Mesenchymal stem cell (in vitro differentiated cells and primary cell): ENCODE results near the gene PASD1.

Experiments
- DNase-seq: peaks from one replicate; pipeline ENCODE4 v3.0.0-alpha.2; 2013
- H2AFZ ChIP-seq: one replicate; pipeline ENCODE4 v1.6.1; 2013; ENCODE audit warnings: low read depth, mild to moderate bottlenecking, control low read depth, inconsistent platforms, low read length, moderate library complexity
- H2AK5ac ChIP-seq: 2 replicates; pipeline ENCODE4 v1.6.1; 2013; ENCODE audit warnings: low read length, moderate library complexity, mild to moderate bottlenecking, inconsistent platforms; ENCODE audit not compliant: severe bottlenecking
- H2BK120ac ChIP-seq: one replicate; pipeline ENCODE4 v1.6.1; 2013; ENCODE audit warnings: low read depth, mild to moderate bottlenecking, inconsistent platforms, low read length, moderate library complexity
- H2BK12ac ChIP-seq, 2 experiments: one replicate each; pipeline ENCODE4 v1.6.1; 2013; ENCODE audit warnings: inconsistent platforms in 2 of 2, low read length in 2 of 2, mild to moderate bottlenecking in 2 of 2, moderate library complexity in 2 of 2, control low read depth in 1 of 2
- H2BK15ac ChIP-seq: one replicate; pipeline ENCODE4 v1.6.1; 2013; ENCODE audit warnings: mild to moderate bottlenecking, low read depth, inconsistent platforms; ENCODE audit not compliant: poor library complexity, severe bottlenecking
- H2BK5ac ChIP-seq: 2 replicates; pipeline ENCODE4 v1.6.1; 2013; ENCODE audit warnings: low read depth, mild to moderate bottlenecking, low read length, control low read depth, inconsistent platforms; ENCODE audit not compliant: poor library complexity, severe bottlenecking
- H3K14ac ChIP-seq, 2 experiments: one replicate each; pipeline ENCODE4 v1.6.1; 2013; ENCODE audit warnings: inconsistent platforms in 2 of 2, low read length in 2 of 2, control low read depth in 1 of 2, mild to moderate bottlenecking in 1 of 2, moderate library complexity in 1 of 2
- H3K18ac ChIP-seq, 2 experiments: one replicate each; pipeline ENCODE4 v1.6.1; 2013; ENCODE audit warnings: inconsistent platforms in 2 of 2, low read length in 2 of 2, control low read depth in 1 of 2, low read depth in 1 of 2, mild to moderate bottlenecking in 1 of 2
- H3K23ac ChIP-seq, 2 experiments: one replicate each; pipeline ENCODE4 v1.6.1; 2013; ENCODE audit warnings: inconsistent platforms in 2 of 2, low read length in 2 of 2, mild to moderate bottlenecking in 2 of 2, moderate library complexity in 2 of 2, control low read depth in 1 of 2
- H3K27ac ChIP-seq: 2 replicates; pipeline ENCODE4 v1.5.1; 2013; ENCODE audit warnings: mild to moderate bottlenecking, moderate library complexity, low read length, control low read depth, inconsistent platforms; ENCODE audit not compliant: poor library complexity, severe bottlenecking
- H3K27me3 ChIP-seq, 2 experiments: 2 replicates each; pipeline versions ENCODE4 v1.6.1 to v1.7.0; 2013; ENCODE audit warnings: low read length in 2 of 2, mild to moderate bottlenecking in 2 of 2, moderate library complexity in 2 of 2, control low read depth in 1 of 2, inconsistent platforms in 1 of 2; ENCODE audit not compliant: control insufficient read depth in 1 of 2, insufficient read depth in 1 of 2
- H3K36me3 ChIP-seq, 2 experiments: 2 replicates each; pipeline versions ENCODE4 v1.6.1 to v1.7.0; 2013; ENCODE audit warnings: low read length in 2 of 2, control low read depth in 1 of 2, inconsistent platforms in 1 of 2, low read depth in 1 of 2, mild to moderate bottlenecking in 1 of 2; ENCODE audit not compliant: insufficient read depth in 2 of 2, control insufficient read depth in 1 of 2
- H3K4ac ChIP-seq, 2 experiments: one replicate each; pipeline ENCODE4 v1.6.1; 2013; ENCODE audit warnings: inconsistent platforms in 2 of 2, low read length in 2 of 2, mild to moderate bottlenecking in 2 of 2, moderate library complexity in 2 of 2, control low read depth in 1 of 2, low read depth in 1 of 2
- H3K4me1 ChIP-seq: 2 replicates; pipeline ENCODE4 v1.6.1; 2013; ENCODE audit warnings: low read depth, low read length, control low read depth; ENCODE audit not compliant: control insufficient read depth, insufficient read depth
- H3K4me2 ChIP-seq: 2 replicates; pipeline ENCODE4 v1.6.1; 2013; ENCODE audit warnings: low read length, mild to moderate bottlenecking, inconsistent platforms; ENCODE audit not compliant: poor library complexity, severe bottlenecking
- H3K4me3 ChIP-seq, 2 experiments: 2 replicates each; pipeline versions ENCODE4 v1.5.1 to v1.7.0; 2013; ENCODE audit warnings: low read length in 2 of 2, mild to moderate bottlenecking in 2 of 2, control low read depth in 1 of 2, low read depth in 1 of 2; ENCODE audit not compliant: insufficient read depth in 1 of 2
- H3K79me1 ChIP-seq: replicated peaks from 2 replicates; pipeline ENCODE4 v1.6.1; 2013; ENCODE audit warnings: mild to moderate bottlenecking, control low read depth, low read length, inconsistent platforms; ENCODE audit not compliant: poor library complexity, severe bottlenecking
- H3K9ac ChIP-seq: 2 replicates; pipeline ENCODE4 v1.7.0; 2013; ENCODE audit warnings: mild to moderate bottlenecking, low read length, moderate library complexity
- H3K9me3 ChIP-seq: 2 replicates; pipeline ENCODE4 v1.7.0; 2013; ENCODE audit warnings: mild to moderate bottlenecking, low read length; ENCODE audit not compliant: control insufficient read depth
- H4K8ac ChIP-seq: one replicate; pipeline ENCODE4 v1.6.1; 2013; ENCODE audit warnings: inconsistent platforms, mild to moderate bottlenecking, low read length, moderate library complexity
- H4K91ac ChIP-seq: one replicate; pipeline ENCODE4 v1.6.1; 2013; ENCODE audit warnings: mild to moderate bottlenecking, low read length, inconsistent platforms
- WGBS: methylation state at CpG from one replicate; pipeline ENCODE4 v1.1.7; 2013; ENCODE audit warnings: mixed read lengths; 5-methylcytosine and 5-hydroxymethylcytosine counted together

Gene PASD1

DNA sequence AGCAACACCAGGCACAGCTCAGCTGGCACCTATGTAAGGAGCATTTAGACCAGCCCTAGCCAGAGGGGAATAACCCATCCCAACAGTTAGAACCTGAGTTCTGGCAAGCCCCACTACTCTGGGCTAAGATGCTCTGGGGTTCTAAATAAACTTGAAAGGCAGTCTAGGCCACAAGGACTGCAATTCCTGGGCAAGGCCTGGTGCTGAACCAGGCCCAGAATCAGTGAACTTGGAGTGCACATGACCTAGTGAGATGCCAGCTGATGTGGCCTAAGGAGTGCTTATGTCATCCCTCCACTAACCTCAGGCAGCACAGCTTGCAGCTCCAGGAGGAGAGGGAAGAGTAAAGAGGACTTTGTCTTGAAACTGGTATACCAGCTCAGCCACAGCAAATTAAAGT is 124.2 kb downstream of the PASD1 start:
- Histone ChIP-seq H3K4me2 (no peak overlapping the region), H3K4me3 (no peak overlapping the region), H3K27me3 (peaks cover 0 to 36% of the 10 kb centered on the region in 2 experiments), H3K36me3 (no peaks in the 10 kb centered on the region), H3K27ac (no peak overlapping the region), H3K9ac (no peak overlapping the region), H3K14ac (no peak overlapping the region), H3K18ac (no peak overlapping the region), H3K79me1 (no peaks in the 10 kb centered on the region), H2BK120ac (no peak overlapping the region), H2BK5ac (no peak overlapping the region), H4K91ac (no peak overlapping the region), H2BK15ac (no peak overlapping the region), H3K4me1 (no peaks in the 10 kb centered on the region), H2BK12ac (no peak overlapping the region), H4K8ac (no peak overlapping the region), H2AFZ (no peak overlapping the region), H2AK5ac (no peak overlapping the region), H3K23ac (no peak overlapping the region), H3K4ac (no peak overlapping the region), H3K9me3 (no peaks in the 10 kb centered on the region)
- no peak for DNase-seq

- Histone ChIP-seq H2AFZ (no peak overlapping the region), H3K27ac (no peak overlapping the region), H2BK5ac (no peak overlapping the region), H3K27me3 (peaks cover 0 to 36% of the 10 kb centered on the region in 2 experiments), H3K36me3 (no peaks in the 10 kb centered on the region), H3K23ac (no peak overlapping the region), H3K9me3 (no peaks in the 10 kb centered on the region), H3K18ac (no peak overlapping the region), H2BK120ac (no peak overlapping the region), H3K4me3 (no peak overlapping the region), H2BK15ac (no peak overlapping the region), H3K4me1 (no peaks in the 10 kb centered on the region), H3K4ac (no peak overlapping the region), H3K9ac (no peak overlapping the region), H3K14ac (no peak overlapping the region), H2BK12ac (no peak overlapping the region), H4K8ac (no peak overlapping the region), H4K91ac (no peak overlapping the region), H2AK5ac (no peak overlapping the region), H3K4me2 (no peak overlapping the region), H3K79me1 (no peaks in the 10 kb centered on the region)
- no peak for DNase-seq
Measured at GRCh38 chrX:151688695-151689094, 125.2 kb downstream of the PASD1 start.

DNA sequence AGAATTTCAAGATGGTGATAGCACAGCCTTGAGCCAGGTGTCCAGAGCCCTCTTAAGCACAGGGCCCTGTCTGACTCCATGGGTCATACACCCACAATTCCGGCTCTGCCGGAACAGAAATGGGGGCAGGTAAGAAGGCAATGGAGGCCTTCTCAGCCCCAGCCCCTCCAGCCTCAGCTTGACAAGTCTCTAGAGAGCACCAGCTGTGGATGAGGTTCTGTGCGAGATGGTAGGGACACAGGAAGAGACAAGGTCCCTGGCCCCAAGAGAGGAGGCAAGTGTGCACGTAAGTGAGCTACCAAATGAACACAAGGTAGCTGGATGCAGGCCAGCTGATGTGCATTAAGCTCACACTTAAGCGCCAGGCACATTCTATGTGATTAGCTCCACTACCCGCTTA is 129.3 kb downstream of the PASD1 start:
- H2BK120ac ChIP-seq: no peak overlapping the region
- 84% methylated on average over 4 of the region's 6 CpGs for WGBS
- no peak overlapping the region for H2BK12ac ChIP-seq
- no peak overlapping the region for H4K91ac ChIP-seq
- no peak overlapping the region for H3K27ac ChIP-seq
- H3K79me1 ChIP-seq: no peaks in the 10 kb centered on the region
- H3K27me3 ChIP-seq: peaks cover 0 to 38% of the 10 kb centered on the region in 2 experiments
- no peak overlapping the region for H3K4me2 ChIP-seq
- no peak overlapping the region for H3K14ac ChIP-seq
- H3K9me3 ChIP-seq: no peaks in the 10 kb centered on the region
- H2BK15ac ChIP-seq: no peak overlapping the region
- H3K36me3 ChIP-seq: no peaks in the 10 kb centered on the region
- H4K8ac ChIP-seq: no peak overlapping the region
- H3K18ac ChIP-seq: no peak overlapping the region
- no peak overlapping the region for H2AFZ ChIP-seq
- DNase-seq: no peak
- H2AK5ac ChIP-seq: no peak overlapping the region
- no peak overlapping the region for H3K23ac ChIP-seq
- H3K4me1 ChIP-seq: no peaks in the 10 kb centered on the region
- H3K9ac ChIP-seq: no peak overlapping the region
- no peak overlapping the region for H3K4ac ChIP-seq
- no peak overlapping the region for H2BK5ac ChIP-seq
- H3K4me3 ChIP-seq: no peak overlapping the region

DNA sequence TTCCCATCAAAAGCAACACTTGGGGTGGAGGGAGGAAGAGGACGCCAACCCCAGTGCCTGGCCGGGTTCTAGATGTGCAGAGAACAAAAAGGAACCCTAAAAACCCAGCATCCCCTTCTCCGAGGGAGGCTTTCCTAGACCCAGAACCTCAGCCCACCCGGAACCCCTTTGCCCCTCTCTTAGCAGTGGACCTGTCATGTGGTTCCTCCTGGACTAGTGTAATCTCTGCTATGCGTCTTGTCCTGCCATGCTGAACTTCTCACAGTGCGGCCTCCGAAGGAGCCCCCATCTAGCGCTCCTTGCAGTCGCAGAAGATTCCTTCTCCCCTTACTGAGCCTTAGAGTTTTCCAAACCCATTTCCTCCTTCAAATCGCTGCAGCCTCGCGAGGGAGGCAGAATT is 130.6 kb downstream of the PASD1 start:
- H3K36me3 ChIP-seq: no peaks in the 10 kb centered on the region
- H2BK12ac ChIP-seq: no peak overlapping the region
- no peak overlapping the region for H4K91ac ChIP-seq
- H2BK5ac ChIP-seq: no peak overlapping the region
- WGBS: 73% methylated on average over 7 of the region's 12 CpGs
- H3K18ac ChIP-seq: no peak overlapping the region
- H3K4me1 ChIP-seq: no peaks in the 10 kb centered on the region
- no peak overlapping the region for H4K8ac ChIP-seq
- H3K4ac ChIP-seq: no peak overlapping the region
- H3K4me2 ChIP-seq: no peak overlapping the region
- no peak overlapping the region for H3K27ac ChIP-seq
- H3K23ac ChIP-seq: no peak overlapping the region
- no peak overlapping the region for H2AK5ac ChIP-seq
- H3K14ac ChIP-seq: no peak overlapping the region
- H3K79me1 ChIP-seq: no peaks in the 10 kb centered on the region
- no peak overlapping the region for H3K9ac ChIP-seq
- H2BK120ac ChIP-seq: no peak overlapping the region
- no peak for DNase-seq
- peaks cover 0 to 35% of the 10 kb centered on the region in 2 experiments for H3K27me3 ChIP-seq
- H2BK15ac ChIP-seq: no peak overlapping the region
- no peaks in the 10 kb centered on the region for H3K9me3 ChIP-seq
- no peak overlapping the region for H3K4me3 ChIP-seq
- no peak overlapping the region for H2AFZ ChIP-seq
